GM12878 (cell line): Measurements from ENCODE around the gene RFX7. TPM values are rescaled to one million over a fixed set of nuclear protein-coding genes. Genes with fewer than 3 reads are reported as not detected.
"Not testable (repeated sequence)": the region's sequence is repeated elsewhere in the genome, so short reads cannot be mapped to it uniquely, and the experiment has no call there.

Experiments used
- ATAC-seq: fragments of 200-7000 bp; cut with Tn5 transposase; 3 replicates; pipeline ENCODE4 v1.9.1; 2020; ENCODE audit warnings: mild to moderate bottlenecking, moderate library complexity
- BruUV-seq: library from RNA; stranded (reverse); fragments of 400-500 nt; replicated peaks from 2 replicates; lab custom pipeline; 2021; lab: Mats Ljungman, UMichigan
- CTCF ChIA-PET: fragments of 300-600 bp; sonication (Branson Sonifier 250); formaldehyde crosslinking; extraction: SDS; loops from one replicate; lab custom pipeline; 2021; ENCODE audit warnings: inconsistent platforms; lab: Yijun Ruan, JAX
- POLR2A ChIA-PET: fragments of 350-600 bp; formaldehyde crosslinking; extraction: SDS; loops from one replicate; lab custom pipeline; 2021; ENCODE audit warnings: inconsistent platforms; lab: Charles Lee
- RAD21 ChIA-PET: fragments of 300-600 bp; sonication (Branson Sonifier 250); formaldehyde crosslinking; loops from one replicate; lab custom pipeline; 2023; ENCODE audit warnings: antibody characterized with exemption; ENCODE audit not compliant: unreplicated experiment; lab: Charles Lee
- SMC1A ChIA-PET: fragments of 300-600 bp; sonication (Branson Sonifier 250); formaldehyde crosslinking; loops from one replicate; lab custom pipeline; 2023; ENCODE audit not compliant: unreplicated experiment, uncharacterized antibody; lab: Charles Lee
- DNase-seq: peaks from one replicate; pipeline ENCODE4 v3.0.0-alpha.2; 2011; ENCODE audit warnings: low read depth, low spot score
- FAIRE-seq: peaks from 3 replicates; lab custom pipeline; 2011; peaks lifted over from hg19 to GRCh38; lab: Jason Lieb, UNC
- H2AFZ ChIP-seq: 2 replicates; pipeline ENCODE4 v1.6.0; 2011; ENCODE audit warnings: low read depth, low read length, control low read depth; ENCODE audit not compliant: control insufficient read depth
- H3K27ac ChIP-seq: 2 replicates; pipeline ENCODE4 v1.5.1; 2011; ENCODE audit warnings: control low read depth; ENCODE audit not compliant: control insufficient read depth, insufficient read depth
- H3K27me3 ChIP-seq, 2 experiments: replicated peaks in 1 of 2; 2 replicates each; pipeline versions ENCODE4 v1.6.0 to v1.6.1; 2011; ENCODE audit warnings: low read length in 1 of 2; ENCODE audit not compliant: control insufficient read depth in 2 of 2, insufficient read depth in 2 of 2
- H3K36me3 ChIP-seq, 2 experiments: 2 replicates each; pipeline ENCODE4 v1.5.1; 2011; ENCODE audit warnings: low read length in 1 of 2; ENCODE audit not compliant: control insufficient read depth in 2 of 2, insufficient read depth in 2 of 2
- H3K4me1 ChIP-seq: 2 replicates; pipeline ENCODE4 v1.6.1; 2011; ENCODE audit warnings: mild to moderate bottlenecking, low read length, moderate library complexity, mixed read lengths; ENCODE audit not compliant: control insufficient read depth, insufficient read depth
- H3K4me2 ChIP-seq: 2 replicates; pipeline ENCODE4 v1.6.0; 2011; ENCODE audit warnings: control low read depth; ENCODE audit not compliant: control insufficient read depth, insufficient read depth
- H3K4me3 ChIP-seq: fragments of 200-600 bp; sonication (generic); 2 replicates; pipeline ENCODE4 v1.5.1; 2016
- H3K79me2 ChIP-seq: 2 replicates; pipeline ENCODE4 v1.6.0; 2011; ENCODE audit warnings: low read length; ENCODE audit not compliant: control insufficient read depth, insufficient read depth
- H3K9ac ChIP-seq: 2 replicates; pipeline ENCODE4 v1.8.0; 2011; ENCODE audit warnings: low read length, control low read depth, mixed read lengths; ENCODE audit not compliant: control insufficient read depth, insufficient read depth
- H3K9me3 ChIP-seq: replicated peaks from 3 replicates; pipeline ENCODE4 v1.5.1; 2011; ENCODE audit warnings: mild to moderate bottlenecking, low read length; ENCODE audit not compliant: control insufficient read depth, insufficient read depth
- H4K20me1 ChIP-seq: 2 replicates; pipeline ENCODE4 v1.6.0; 2011; ENCODE audit not compliant: control insufficient read depth, insufficient read depth
- NFXL1 ChIP-seq: fragments of 450-650 bp; IDR thresholded peaks from 2 replicates; pipeline ENCODE4 v1.6.1; 2017; ENCODE audit warnings: antibody characterized with exemption, mild to moderate bottlenecking, borderline replicate concordance
- SPI1 ChIP-seq: IDR thresholded peaks from 2 replicates; pipeline ENCODE4 v1.6.1; 2011; ENCODE audit warnings: low read depth, mild to moderate bottlenecking, low read length, moderate library complexity, borderline replicate concordance; ENCODE audit not compliant: insufficient read depth
- WGBS: methylation state at CpG from one replicate; pipeline ENCODE4 v1.1.6; 2016; ENCODE audit warnings: low lambda C conversion rate; ENCODE audit not compliant: insufficient replicate concordance, insufficient coverage; ENCODE audit errors: missing lambda C conversion rate; 5-methylcytosine and 5-hydroxymethylcytosine counted together
- in situ Hi-C: fragments of 300-500 bp; cut with MboI; formaldehyde crosslinking; loops from 9 replicates; pipeline ENCODE4 v1.14.3; 2018; ENCODE audit warnings: mixed read lengths
- intact Hi-C: fragments of 100-400 bp; cut with micrococcal nuclease; formaldehyde crosslinking; loops from one replicate; pipeline ENCODE4 v1.14.2; 2022; ENCODE audit not compliant: unreplicated experiment
- polyA plus RNA-seq, 11 experiments: library from polyadenylated mRNA; depleted of rRNA in 4 of 11; unstranded in 6 of 11; stranded (reverse) in 5 of 11; fragments of >200 nt; fragmentation: Nextera tagmentation in 4 of 11; fragmentation: Illumina TruSeq in 1 of 11; extraction: Ambion mirVana in 4 of 11; extraction: Trizol in 1 of 11; gene quantifications; 1 replicate in 1 of 11; 2 replicates in 10 of 11; pipeline versions ENCODE4 v1.2.1 to v1.2.3, GENCODE V29; 2011 to 2016; ENCODE audit warnings: inconsistent platforms in 2 of 11, missing spikeins in 2 of 11, low read depth in 1 of 11
- total RNA-seq, 4 experiments: library from RNA; depleted of rRNA in 3 of 4; stranded (reverse); fragments of >200 nt in 3 of 4; fragmentation: Illumina TruSeq in 1 of 4; extraction: Trizol in 1 of 4; gene quantifications; 2 replicates each; pipeline versions ENCODE4 v1.2.1 to v1.2.3, GENCODE V29; 2013 to 2021

The RFX7 gene
- total and polyA plus RNA-seq, 10 of the 15 experiments (the other 5 are each of a cell fraction or from before 2014, with no cell fraction given): 3.2 to 31.4 (median 10.7) TPM

GRCh38 chr15:56261854-56262509 lies 18.3 kb upstream of the RFX7 start:
- H3K79me2 ChIP-seq: no peaks in the 10 kb centered on the region
- ATAC-seq (peak; percentile 63), DNase-seq (no peak), FAIRE-seq (no peak)
- H3K9me3 ChIP-seq: no peaks in the 10 kb centered on the region
- H3K9ac ChIP-seq: no peak overlapping the region; the same call in 1 of the 2 replicates
- H3K36me3 ChIP-seq: no peaks in the 10 kb centered on the region
- peak overlapping the region; percentile 18; the same call in 1 of the 2 replicates for H3K27ac ChIP-seq
- H2AFZ ChIP-seq: peak overlapping the region; percentile 72
- in situ Hi-C loops: no loop called here
- H4K20me1 ChIP-seq: no peaks in the 10 kb centered on the region
- ChIA-PET CTCF (no interaction called here), SMC1A (interaction anchor here (0.8 kb wide), 1 partner anchor 17 kb away, joined by 3 read pairs; no protein-coding TSS in a partner anchor), POLR2A (no interaction called here), RAD21 (no interaction called here)
- H3K4me3 ChIP-seq: no peak overlapping the region
- H3K4me2 ChIP-seq: peak overlapping the region; percentile 28
- WGBS: 55% methylated on average over 4 of the region's 4 CpGs
- BruUV-seq: no TSS peak
- H3K27me3 ChIP-seq: no peaks in the 10 kb centered on the region
- peaks cover 5% of the 10 kb centered on the region; the same call in 1 of the 2 replicates for H3K4me1 ChIP-seq
- TF ChIP-seq SPI1: 0 out of 2 replicates have a peak, but pooled peaks have one; percentile 3
- no peak for TF ChIP-seq NFXL1
- intact Hi-C loops: no loop called here

DNA sequence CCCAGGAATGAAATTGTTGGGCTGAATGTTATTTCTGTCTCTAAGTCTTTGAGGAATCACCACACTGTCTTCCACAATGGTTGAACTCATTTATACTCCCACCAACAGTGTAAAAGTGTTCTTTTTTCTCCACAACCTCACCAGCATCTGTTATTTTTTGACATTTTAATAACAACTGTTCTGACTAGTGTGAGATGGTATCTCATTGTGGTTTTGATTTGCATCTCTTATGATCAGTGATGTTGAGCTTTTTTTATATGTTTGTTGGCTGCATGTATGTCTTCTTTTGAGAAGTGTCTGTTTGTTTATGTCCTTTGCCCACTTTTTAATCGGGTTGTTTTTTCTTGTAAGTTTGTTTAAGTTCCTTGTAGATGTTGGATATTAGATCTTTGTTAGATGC lies 13.6 kb upstream of the RFX7 start:
- RAD21 ChIA-PET, DNase-seq, H3K4me1 ChIP-seq, H3K79me2 ChIP-seq, H3K27me3 ChIP-seq, H3K9me3 ChIP-seq, H3K9ac ChIP-seq, H3K4me2 ChIP-seq, BruUV-seq, in situ Hi-C loops, CTCF ChIA-PET, H3K4me3 ChIP-seq, FAIRE-seq, POLR2A ChIA-PET, H3K27ac ChIP-seq, SMC1A ChIA-PET, H3K36me3 ChIP-seq, H2AFZ ChIP-seq, H4K20me1 ChIP-seq, ATAC-seq, intact Hi-C loops: not testable (repeated sequence)
- 61% methylated on average over 1 of the region's 1 CpG for WGBS
